ENCODE results near the gene GRHPR. TPM values are rescaled to one million over a fixed set of nuclear protein-coding genes. Genes with fewer than 3 reads are reported as not detected.
"Not testable (repeated sequence)": the region's sequence is repeated elsewhere in the genome, so short reads cannot be mapped to it uniquely, and the experiment has no call there.

The GRHPR gene
- total RNA-seq, 6 experiments from 2014 or later = 159 to 424 (median 359) TPM

GRCh38 chr9:37424686-37425297 is 2.3 kb downstream of the GRHPR start:
- H3K36me3 ChIP-seq = peaks cover 0 to 41% (median 17%) of the 10 kb centered on the region in 4 donors
- peaks cover 0 to 74% (median 38%) of the 10 kb centered on the region in 4 donors for H3K4me1 ChIP-seq
- intact Hi-C loops (cut with DNase I) = no loop called here
- H3K27ac ChIP-seq = peak overlapping the region in 2 of 3 donors; percentile 56 to 91
- TF ChIP-seq CTCF (IDR thresholded peaks at IDR 0.05) (no peak), POLR2A (IDR thresholded peaks at IDR 0.05) (no peak)
- peak in 3 of 4 donors; percentile 26 to 31 (median 30) for ATAC-seq
- no peaks in the 10 kb centered on the region for H3K27me3 ChIP-seq
- peak in 2 of 3 donors; percentile 87 for DNase-seq
- H3K9me3 ChIP-seq = no peaks in the 10 kb centered on the region
- H3K4me3 ChIP-seq = peak overlapping the region; percentile 18 to 93 (median 80)
- 50% methylated on average over 2 of the region's 18 CpGs for WGBS (ENCODE audit: insufficient coverage, low coverage, low lambda C conversion rate, missing lambda C conversion rate)

DNA sequence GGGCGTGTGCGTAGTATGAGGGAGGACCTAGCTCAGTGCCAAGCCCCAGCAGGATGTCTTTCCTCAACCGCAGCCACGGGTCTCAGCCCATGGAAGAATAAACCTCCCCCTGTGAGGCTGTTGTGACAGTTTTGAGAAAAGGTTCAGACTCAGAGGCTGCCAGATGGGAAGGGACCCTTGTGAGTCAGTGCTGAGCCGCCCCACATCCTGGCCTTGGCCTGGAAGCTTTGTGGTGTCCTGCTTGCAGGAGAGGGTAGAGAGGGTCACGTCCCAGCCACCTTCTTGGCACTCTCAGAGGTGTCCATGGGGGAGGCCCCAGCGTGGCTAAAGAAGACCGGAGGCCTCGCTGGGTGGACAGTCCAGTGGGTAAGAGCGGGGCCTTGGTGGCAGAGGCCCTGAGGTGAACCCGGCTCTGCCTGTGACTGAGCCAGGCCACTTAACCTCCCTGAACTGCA is 2.8 kb downstream of the GRHPR start:
- Histone ChIP-seq H3K9me3 (no peaks in the 10 kb centered on the region), H3K4me1 (peaks cover 0 to 78% (median 41%) of the 10 kb centered on the region in 4 donors), H3K36me3 (peaks cover 0 to 46% (median 19%) of the 10 kb centered on the region in 4 donors), H3K4me3 (peak overlapping the region in 2 of 3 donors; percentile 80 to 93), H3K27ac (peak overlapping the region in 2 of 3 donors; percentile 56 to 91), H3K27me3 (no peaks in the 10 kb centered on the region)
- DNase-seq (peak in 1 of 3 donors; percentile 63), ATAC-seq (peak in 1 of 4 donors; percentile 1)
- intact Hi-C loops (cut with DNase I) = no loop called here
- TF ChIP-seq CTCF (IDR thresholded peaks at IDR 0.05) (no peak), POLR2A (IDR thresholded peaks at IDR 0.05) (no peak)
- 39% methylated on average over 4 of the region's 11 CpGs for WGBS (ENCODE audit: insufficient coverage, low coverage, low lambda C conversion rate, missing lambda C conversion rate)

- 77% methylated on average over 13 of the region's 15 CpGs for WGBS (ENCODE audit: insufficient coverage, low coverage, low lambda C conversion rate, missing lambda C conversion rate)
- intact Hi-C loops (cut with DNase I); H3K4me3 ChIP-seq; ATAC-seq; H3K9me3 ChIP-seq; DNase-seq; H3K27me3 ChIP-seq: not testable (repeated sequence)
- peaks cover 0 to 81% (median 43%) of the 10 kb centered on the region in 4 donors for H3K4me1 ChIP-seq
- H3K27ac ChIP-seq = peak overlapping the region in 1 of 3 donors; percentile 91
- H3K36me3 ChIP-seq = peaks cover 0 to 57% (median 22%) of the 10 kb centered on the region in 4 donors
These were observed 3.9 kb downstream of the GRHPR start for GRCh38 chr9:37426431-37426830.

DNA sequence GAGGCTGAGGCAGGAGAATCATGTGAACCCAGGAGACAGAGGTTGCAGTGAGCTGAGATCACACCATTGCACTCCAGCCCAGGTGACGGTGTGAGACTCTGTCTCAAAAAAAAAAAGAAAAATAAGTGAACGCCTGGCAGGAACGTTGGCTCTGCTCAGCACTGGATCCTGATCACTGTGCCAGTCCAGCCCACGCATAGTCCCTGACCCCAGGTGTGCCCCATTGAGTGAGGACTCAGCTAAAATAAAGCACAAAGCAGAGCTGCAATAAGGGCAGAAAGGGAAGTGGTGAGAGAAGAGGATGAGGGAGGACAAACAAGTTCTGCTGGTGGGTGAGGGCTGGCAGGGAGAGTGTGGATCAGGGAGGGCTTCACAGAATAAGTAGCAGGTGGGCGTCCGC is 4.3 kb downstream of the GRHPR start:
- H3K36me3 ChIP-seq = peaks cover 0 to 62% (median 24%) of the 10 kb centered on the region in 4 donors
- H3K27me3 ChIP-seq = no peaks in the 10 kb centered on the region
- H3K4me1 ChIP-seq = peaks cover 0 to 81% (median 41%) of the 10 kb centered on the region in 4 donors
- no peaks in the 10 kb centered on the region for H3K9me3 ChIP-seq
- H3K4me3 ChIP-seq = no peak overlapping the region
- intact Hi-C loops (cut with DNase I) = no loop called here
- TF ChIP-seq CTCF (IDR thresholded peaks at IDR 0.05) (no peak), POLR2A (IDR thresholded peaks at IDR 0.05) (no peak)
- WGBS (ENCODE audit: insufficient coverage, low coverage, low lambda C conversion rate, missing lambda C conversion rate) = 40% methylated on average over 6 of the region's 6 CpGs
- ATAC-seq (peak in 1 of 4 donors; percentile 5), DNase-seq (peak in 1 of 3 donors; percentile 52)
- H3K27ac ChIP-seq = peak overlapping the region in 1 of 3 donors; percentile 91

DNA sequence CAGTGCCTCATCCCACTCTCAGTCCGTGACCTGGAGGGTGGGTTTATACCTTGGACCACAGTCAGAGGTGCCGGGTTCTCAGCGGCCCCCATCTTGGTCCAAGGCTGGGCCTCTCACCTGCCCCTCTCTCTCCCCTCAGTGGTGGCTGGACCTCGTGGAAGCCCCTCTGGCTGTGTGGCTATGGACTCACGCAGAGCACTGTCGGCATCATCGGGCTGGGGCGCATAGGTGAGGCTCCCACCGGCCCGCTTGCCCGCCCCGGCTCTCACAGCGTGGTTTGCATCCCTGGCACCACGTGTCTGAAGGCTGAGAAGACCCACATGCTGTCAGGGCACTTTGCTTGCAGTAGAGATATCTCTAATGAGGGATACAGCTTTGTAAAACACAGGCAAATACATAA is 5.8 kb downstream of the GRHPR start:
- 88% methylated on average over 3 of the region's 14 CpGs for WGBS (ENCODE audit: insufficient coverage, low coverage, low lambda C conversion rate, missing lambda C conversion rate)
- intact Hi-C loops (cut with DNase I) = no loop called here
- Histone ChIP-seq H3K36me3 (peaks cover 0 to 77% (median 28%) of the 10 kb centered on the region in 4 donors), H3K9me3 (no peaks in the 10 kb centered on the region), H3K4me1 (peaks cover 0 to 91% (median 39%) of the 10 kb centered on the region in 4 donors), H3K4me3 (no peak overlapping the region), H3K27ac (peak overlapping the region in 2 of 3 donors; percentile 68 to 90), H3K27me3 (no peaks in the 10 kb centered on the region)
- TF ChIP-seq CTCF (IDR thresholded peaks at IDR 0.05) (no peak), POLR2A (IDR thresholded peaks at IDR 0.05) (no peak)
- DNase-seq = no peak
- ATAC-seq = no peak

Data from right lobe of liver (tissue), 6 donors.